Activated CD4-positive, alpha-beta T cell treated with anti-CD3 and anti-CD28 coated beads, Interleukin-2, amount 10 ng/mL, durations not matched to agents 24 days and 14 days (primary cell): ENCODE results near the gene NCAPG2. TPM values are rescaled to one million over a fixed set of nuclear protein-coding genes. Genes with fewer than 3 reads are reported as not detected.

Experiments
- DNase-seq: peaks from one replicate; pipeline ENCODE4 v3.0.0; 2022
- H3K27ac Mint-ChIP-seq: one replicate; pipeline ENCODE4 v1.8.0; 2022; ENCODE audit warnings: mild to moderate bottlenecking, mixed read lengths
- H3K27me3 Mint-ChIP-seq: one replicate; pipeline ENCODE4 v1.8.0; 2022; ENCODE audit warnings: mixed read lengths
- H3K36me3 Mint-ChIP-seq: one replicate; pipeline ENCODE4 v1.8.0; 2022; ENCODE audit warnings: low read depth, mild to moderate bottlenecking, mixed read lengths
- H3K4me1 Mint-ChIP-seq: one replicate; pipeline ENCODE4 v1.8.0; 2021; ENCODE audit warnings: mixed read lengths
- H3K4me3 Mint-ChIP-seq: one replicate; pipeline ENCODE4 v1.8.0; 2022; ENCODE audit warnings: mild to moderate bottlenecking, moderate library complexity, mixed read lengths
- H3K9me3 Mint-ChIP-seq: one replicate; pipeline ENCODE4 v1.8.0; 2021; ENCODE audit warnings: mixed read lengths
- intact Hi-C: fragments of 100-400 bp; cut with micrococcal nuclease; formaldehyde crosslinking; loops from one replicate; pipeline ENCODE4 v1.15.1; 2023
- total RNA-seq: library from RNA; stranded (reverse); gene quantifications from 2 replicates; pipeline ENCODE4 v1.2.3, GENCODE V29; 2022

The NCAPG2 gene
- total RNA-seq, 1 donor from 2014 or later, result 96.3 TPM

DNA sequence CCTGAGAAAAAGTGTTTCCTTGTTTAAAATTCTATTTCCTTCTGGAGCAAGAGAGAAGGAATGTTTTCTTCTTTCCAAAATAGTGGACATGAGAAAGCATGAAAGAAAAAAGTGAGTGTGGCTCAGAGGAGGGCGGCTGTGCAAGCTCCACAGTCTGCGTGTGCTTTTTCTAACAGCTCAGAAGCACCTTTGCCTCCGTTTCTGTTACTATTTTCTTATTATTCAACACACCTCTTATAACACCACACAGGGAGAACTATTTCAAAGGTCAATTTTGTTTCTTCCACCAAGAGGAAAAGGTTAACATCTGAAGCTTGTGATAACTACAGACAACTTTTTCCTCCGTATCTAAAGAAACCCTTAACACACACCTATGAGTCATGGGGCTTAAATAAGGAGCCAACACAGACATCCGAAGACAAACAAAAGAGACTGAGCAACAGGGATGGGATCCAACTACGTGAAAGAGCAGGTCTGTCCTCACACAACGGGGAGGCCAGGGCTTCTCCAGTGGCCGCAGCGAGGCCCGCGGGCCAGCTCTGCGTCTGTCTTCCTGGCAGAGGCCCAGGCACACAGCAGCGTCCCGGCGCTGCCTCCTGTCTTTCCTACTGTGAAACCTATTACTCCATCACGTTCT, 36.2 kb upstream of the NCAPG2 start:
- Mint-ChIP-seq H3K4me3 (no peak overlapping the region), H3K4me1 (no peaks in the 10 kb centered on the region), H3K36me3 (peaks cover 71% of the 10 kb centered on the region), H3K9me3 (no peaks in the 10 kb centered on the region), H3K27me3 (no peaks in the 10 kb centered on the region), H3K27ac (no peak overlapping the region)
- intact Hi-C loops, result no loop called here
- peak; percentile 47 for DNase-seq

DNA sequence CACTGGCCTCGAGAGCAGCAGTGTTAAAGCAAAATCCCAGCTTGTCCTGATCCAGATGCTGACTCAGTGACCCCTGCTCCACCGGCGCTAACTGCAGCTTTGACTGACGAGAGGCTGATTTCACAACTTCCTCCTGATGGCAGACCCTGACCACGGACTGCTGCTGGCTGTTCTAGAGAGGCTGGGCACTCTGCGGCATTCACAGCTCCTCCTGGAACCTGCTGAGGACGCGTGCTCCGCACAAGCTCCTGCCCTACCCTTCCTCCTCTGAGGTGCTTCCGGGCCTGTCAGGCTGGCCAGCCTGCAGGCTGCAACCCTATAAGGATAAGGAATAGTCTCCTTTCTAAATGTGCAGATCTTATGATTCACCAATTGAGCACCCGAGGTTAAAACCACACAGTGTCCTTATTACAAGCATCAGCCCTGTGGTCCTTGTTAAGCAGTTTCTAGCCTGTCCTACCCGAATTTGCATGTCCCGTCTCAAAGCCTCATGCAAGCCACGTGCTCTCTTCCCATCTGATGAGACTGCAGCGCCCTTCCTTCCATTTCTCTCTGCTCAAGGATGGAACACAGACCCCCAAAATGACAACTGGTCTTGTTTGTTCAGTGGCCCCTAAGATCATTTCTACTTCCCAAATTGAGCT, 35.5 kb upstream of the NCAPG2 start:
- H3K36me3 Mint-ChIP-seq, result peaks cover 70% of the 10 kb centered on the region
- no peak overlapping the region for H3K4me3 Mint-ChIP-seq
- peak; percentile 51 for DNase-seq
- no peaks in the 10 kb centered on the region for H3K9me3 Mint-ChIP-seq
- intact Hi-C loops, result no loop called here
- no peaks in the 10 kb centered on the region for H3K4me1 Mint-ChIP-seq
- no peaks in the 10 kb centered on the region for H3K27me3 Mint-ChIP-seq
- H3K27ac Mint-ChIP-seq, result no peak overlapping the region

GRCh38 chr7:158738841-158739240, 34.2 kb upstream of the NCAPG2 start:
- peak; percentile 48 for DNase-seq
- intact Hi-C loops, result no loop called here
- H3K36me3 Mint-ChIP-seq, result peaks cover 73% of the 10 kb centered on the region
- peaks cover 3% of the 10 kb centered on the region for H3K4me1 Mint-ChIP-seq
- no peaks in the 10 kb centered on the region for H3K27me3 Mint-ChIP-seq
- H3K27ac Mint-ChIP-seq, result no peak overlapping the region
- no peaks in the 10 kb centered on the region for H3K9me3 Mint-ChIP-seq
- no peak overlapping the region for H3K4me3 Mint-ChIP-seq

DNA sequence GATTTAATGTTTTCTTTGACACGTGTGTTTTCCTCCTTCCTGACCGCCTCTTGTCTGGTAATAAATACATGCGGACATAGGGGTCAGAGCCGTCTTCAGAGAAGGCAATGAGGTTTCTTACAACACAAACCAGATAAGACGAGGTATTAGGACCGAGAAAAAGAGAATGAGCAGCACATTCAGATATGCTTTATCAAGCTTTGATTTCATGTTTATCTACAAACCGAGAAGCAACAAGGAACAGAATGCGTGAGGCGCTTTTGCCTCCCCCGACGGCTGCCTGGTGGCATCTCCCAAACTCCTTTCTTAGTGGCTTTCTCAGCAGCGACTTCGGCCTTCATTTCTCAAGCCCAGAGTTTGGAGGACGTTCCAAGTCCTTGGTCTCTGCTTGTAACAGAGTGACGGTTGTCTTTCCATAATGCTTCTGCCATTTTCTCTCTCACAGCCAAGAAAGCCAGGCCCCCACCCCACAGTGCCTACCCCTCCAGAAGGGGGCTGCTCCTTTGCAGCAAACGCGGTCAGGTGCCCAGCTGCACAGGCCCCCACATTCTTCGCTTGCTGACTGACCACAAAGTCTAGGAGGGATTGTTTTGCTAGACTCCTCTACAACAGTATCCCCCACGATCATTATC, 32.6 kb upstream of the NCAPG2 start:
- Mint-ChIP-seq H3K27me3 (no peaks in the 10 kb centered on the region), H3K4me3 (no peak overlapping the region), H3K4me1 (peaks cover 3% of the 10 kb centered on the region), H3K9me3 (no peaks in the 10 kb centered on the region), H3K36me3 (peaks cover 65% of the 10 kb centered on the region), H3K27ac (no peak overlapping the region)
- intact Hi-C loops, result no loop called here
- peak; percentile 47 for DNase-seq

GRCh38 chr7:158735935-158736334, 31.3 kb upstream of the NCAPG2 start:
- peak; percentile 53 for DNase-seq
- H3K9me3 Mint-ChIP-seq, result no peaks in the 10 kb centered on the region
- H3K36me3 Mint-ChIP-seq, result peaks cover 61% of the 10 kb centered on the region
- no peak overlapping the region for H3K4me3 Mint-ChIP-seq
- intact Hi-C loops, result no loop called here
- H3K27me3 Mint-ChIP-seq, result no peaks in the 10 kb centered on the region
- H3K4me1 Mint-ChIP-seq, result peaks cover 3% of the 10 kb centered on the region
- H3K27ac Mint-ChIP-seq, result no peak overlapping the region

- Mint-ChIP-seq H3K4me1 (peaks cover 9% of the 10 kb centered on the region), H3K27ac (peak overlapping the region; percentile 29), H3K4me3 (no peak overlapping the region), H3K36me3 (peaks cover 61% of the 10 kb centered on the region), H3K9me3 (no peaks in the 10 kb centered on the region), H3K27me3 (no peaks in the 10 kb centered on the region)
- DNase-seq, result peak; percentile 18
- intact Hi-C loops, result no loop called here
Measured at GRCh38 chr7:158734861-158735260, 30.3 kb upstream of the NCAPG2 start.

DNA sequence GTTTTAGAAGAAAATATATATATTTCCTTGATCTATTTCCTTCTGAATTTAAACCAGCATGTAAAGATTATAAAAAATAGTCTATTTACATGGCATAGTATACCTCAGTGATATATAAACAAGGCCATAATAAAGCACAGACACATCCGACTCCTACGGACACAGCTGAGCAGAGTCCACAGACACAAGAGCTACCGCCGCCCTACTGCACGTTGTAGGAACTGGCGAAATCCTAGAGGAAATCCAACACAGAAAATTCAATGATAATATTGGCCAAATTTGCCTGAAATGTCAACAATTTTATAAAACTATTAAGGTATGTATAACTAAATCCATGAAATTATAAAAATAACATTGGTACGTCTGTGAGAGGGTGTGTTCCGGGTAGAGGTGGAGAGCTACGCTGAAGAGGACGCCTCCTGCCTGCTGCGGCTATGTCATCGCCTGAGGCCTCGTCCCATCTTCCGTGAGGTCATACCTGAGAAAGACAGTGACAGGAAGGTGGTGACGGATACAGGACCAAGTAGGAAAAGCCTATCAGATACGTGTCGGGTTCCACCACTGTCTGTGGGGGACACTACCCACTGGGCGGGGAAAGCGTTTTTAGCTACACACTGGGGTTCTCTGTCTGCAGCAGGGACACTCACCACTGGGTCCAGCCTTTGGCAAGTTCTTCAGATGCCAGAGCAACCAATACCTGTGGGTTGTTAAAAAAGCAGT, 29.3 kb upstream of the NCAPG2 start:
- no peak overlapping the region for H3K4me3 Mint-ChIP-seq
- H3K9me3 Mint-ChIP-seq, result no peaks in the 10 kb centered on the region
- H3K27me3 Mint-ChIP-seq, result no peaks in the 10 kb centered on the region
- intact Hi-C loops, result no loop called here
- H3K27ac Mint-ChIP-seq, result no peak overlapping the region
- peaks cover 61% of the 10 kb centered on the region for H3K36me3 Mint-ChIP-seq
- DNase-seq, result peak; percentile 51
- H3K4me1 Mint-ChIP-seq, result peaks cover 9% of the 10 kb centered on the region

DNA sequence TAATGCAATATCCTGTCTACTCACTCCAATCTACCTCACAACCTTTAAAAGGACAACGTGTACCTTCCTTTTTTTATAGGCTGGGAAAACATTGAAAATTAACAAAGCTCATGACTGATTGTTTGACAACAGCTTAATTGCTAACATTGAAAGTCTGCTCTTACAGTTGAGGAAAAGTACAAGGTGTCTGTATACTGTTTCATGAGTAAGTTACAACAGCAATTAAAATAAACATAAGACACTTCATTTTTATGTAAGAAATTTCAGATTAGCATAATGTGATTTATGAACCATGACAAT, 28.6 kb upstream of the NCAPG2 start:
- Mint-ChIP-seq H3K9me3 (no peaks in the 10 kb centered on the region), H3K27me3 (no peaks in the 10 kb centered on the region), H3K36me3 (peaks cover 56% of the 10 kb centered on the region), H3K4me3 (no peak overlapping the region), H3K4me1 (peaks cover 9% of the 10 kb centered on the region), H3K27ac (no peak overlapping the region)
- intact Hi-C loops, result no loop called here
- no peak for DNase-seq

DNA sequence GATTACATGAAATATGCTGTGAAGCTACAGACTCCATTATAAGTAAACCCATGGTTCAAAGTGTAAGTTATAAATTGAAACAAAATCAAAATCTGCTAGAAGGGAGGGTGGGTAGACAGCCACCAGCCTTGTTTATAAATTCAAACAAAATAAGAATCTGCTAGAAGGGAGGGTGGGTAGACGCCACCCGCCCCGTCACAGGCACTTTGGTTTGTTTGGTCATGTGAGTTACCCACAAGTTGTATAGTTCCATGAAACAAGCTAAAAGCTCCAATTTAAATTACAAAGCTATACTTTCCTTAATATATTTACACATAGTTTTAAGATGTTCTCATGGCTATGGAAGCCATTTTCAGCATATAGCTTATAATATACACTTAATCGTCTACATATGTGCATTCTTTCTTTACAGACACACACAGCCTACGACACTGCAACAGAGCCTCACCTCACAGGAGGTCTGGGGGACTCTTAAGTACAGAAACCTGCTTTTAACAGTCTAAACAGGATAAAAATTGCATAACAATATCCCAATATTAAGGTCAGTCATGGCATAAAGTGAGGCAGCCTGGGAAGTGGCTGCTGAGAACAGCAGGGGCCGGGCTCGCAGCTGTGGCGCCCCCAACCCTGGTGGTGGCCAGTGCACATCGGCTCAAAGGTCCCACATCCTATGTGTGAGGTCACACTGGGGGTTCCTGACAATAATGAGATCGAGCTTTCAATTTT, 28.1 kb upstream of the NCAPG2 start:
- Mint-ChIP-seq H3K27ac (no peak overlapping the region), H3K9me3 (no peaks in the 10 kb centered on the region), H3K27me3 (no peaks in the 10 kb centered on the region), H3K4me1 (peaks cover 9% of the 10 kb centered on the region), H3K36me3 (peaks cover 52% of the 10 kb centered on the region), H3K4me3 (no peak overlapping the region)
- intact Hi-C loops, result no loop called here
- DNase-seq, result peak; percentile 39

DNA sequence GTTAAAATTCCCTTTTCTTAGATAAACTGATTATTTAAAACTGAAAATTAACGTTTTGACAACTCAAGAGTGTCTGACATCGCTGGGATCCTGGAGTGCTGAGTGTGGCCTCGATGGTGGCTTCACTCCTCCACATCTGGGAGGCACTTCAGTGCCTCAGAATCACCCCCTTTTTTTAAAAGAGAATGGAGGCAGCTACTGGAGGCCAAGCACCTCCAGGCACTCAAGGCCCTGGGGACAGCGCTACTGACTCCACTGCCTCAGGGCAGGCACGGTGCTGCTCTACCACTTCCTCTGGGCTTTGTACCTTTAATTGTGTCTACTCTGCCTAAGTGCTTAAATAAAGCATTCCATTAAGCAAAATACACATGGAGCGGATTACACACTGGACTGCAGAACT, 27.2 kb upstream of the NCAPG2 start:
- Mint-ChIP-seq H3K36me3 (peaks cover 45% of the 10 kb centered on the region), H3K9me3 (no peaks in the 10 kb centered on the region), H3K4me1 (peaks cover 9% of the 10 kb centered on the region), H3K4me3 (no peak overlapping the region), H3K27me3 (no peaks in the 10 kb centered on the region), H3K27ac (no peak overlapping the region)
- peak; percentile 52 for DNase-seq
- intact Hi-C loops, result no loop called here

DNA sequence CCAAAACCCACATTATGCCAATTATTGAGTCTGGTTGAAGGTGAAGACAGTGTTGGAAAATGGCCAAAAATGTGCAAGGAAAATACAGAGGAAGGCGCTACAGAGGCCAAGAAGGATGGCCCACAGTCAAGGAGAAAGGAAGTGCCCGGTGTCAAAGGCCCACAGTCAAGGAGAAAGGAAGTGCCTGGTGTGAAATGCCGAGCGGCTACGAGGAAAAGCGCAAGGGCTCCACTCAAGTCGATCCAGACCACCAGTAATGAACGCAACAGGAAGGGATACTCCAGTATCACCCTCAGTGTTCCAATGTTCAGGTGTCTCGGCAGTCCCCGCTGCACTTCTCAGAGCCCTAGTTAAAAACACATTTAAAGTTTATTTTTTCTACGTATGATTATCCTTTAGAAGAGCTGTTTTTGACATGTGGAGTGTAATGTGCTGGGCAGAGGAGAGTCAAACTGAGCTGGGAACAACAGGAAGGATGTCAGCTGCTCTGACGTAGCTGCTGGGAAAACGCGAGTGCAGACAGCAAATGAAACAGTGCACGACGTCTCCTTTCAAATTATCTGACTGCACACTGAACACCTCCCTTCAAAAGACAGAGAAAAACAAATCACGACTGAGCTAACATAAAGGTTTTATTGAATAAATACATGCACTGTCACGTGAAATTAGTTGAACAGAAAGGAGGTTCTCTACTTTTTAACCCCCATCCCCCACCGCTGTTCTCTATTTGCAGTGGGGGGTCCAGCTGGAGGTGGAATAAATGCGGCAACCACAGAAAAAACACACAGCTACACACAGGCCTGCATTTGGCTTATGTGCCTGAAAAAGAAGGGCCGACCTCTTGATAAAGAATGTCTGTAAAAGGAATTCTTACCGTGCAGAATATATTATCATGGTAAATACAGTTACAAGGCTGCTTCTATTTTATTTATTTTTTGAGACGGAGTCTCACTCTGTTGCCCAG, 26.1 kb upstream of the NCAPG2 start:
- Mint-ChIP-seq H3K27ac (peak overlapping the region; percentile 10), H3K36me3 (peaks cover 40% of the 10 kb centered on the region)

DNA sequence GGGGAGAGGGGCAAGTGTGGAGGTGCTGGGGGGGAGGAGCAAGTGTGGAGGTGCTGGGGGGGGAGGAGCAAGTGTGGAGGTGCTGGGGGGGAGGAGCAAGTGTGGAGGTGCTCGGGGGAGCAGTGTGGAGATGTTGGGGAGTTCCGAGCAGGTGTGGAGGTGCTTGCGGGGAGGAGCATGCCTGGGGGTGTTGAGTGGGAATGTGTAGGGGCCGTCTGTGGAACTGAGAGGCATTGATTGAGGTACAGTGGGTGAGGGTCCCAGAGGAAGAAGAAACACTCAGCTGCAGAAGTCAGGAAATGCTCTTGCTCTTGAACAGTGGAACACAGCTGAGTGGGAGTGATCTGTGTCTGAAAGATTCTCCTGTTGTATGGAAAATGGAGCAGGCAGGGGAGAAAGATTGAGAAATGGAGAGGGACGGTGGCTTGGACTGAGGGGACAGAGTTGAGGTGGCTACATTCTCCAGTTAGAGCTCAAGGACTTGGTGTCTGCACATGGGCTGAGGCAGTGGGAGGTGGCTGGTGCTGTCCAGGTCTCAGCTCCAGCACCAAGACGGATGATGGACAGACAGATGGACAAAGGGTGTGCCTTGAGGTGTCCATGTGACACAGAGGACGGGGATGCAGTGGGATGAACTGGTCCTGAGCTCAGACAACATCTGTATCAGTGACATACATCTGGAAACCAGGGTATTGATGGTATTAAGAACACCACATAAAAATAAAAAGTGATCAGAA, 25.2 kb upstream of the NCAPG2 start:
- peaks cover 7% of the 10 kb centered on the region for H3K4me1 Mint-ChIP-seq
- peak overlapping the region; percentile 67 for H3K27ac Mint-ChIP-seq
- H3K27me3 Mint-ChIP-seq, result no peaks in the 10 kb centered on the region
- no peak overlapping the region for H3K4me3 Mint-ChIP-seq
- intact Hi-C loops, result no loop called here
- DNase-seq, result peak; percentile 50
- H3K36me3 Mint-ChIP-seq, result peaks cover 33% of the 10 kb centered on the region
- no peaks in the 10 kb centered on the region for H3K9me3 Mint-ChIP-seq

More for the DNA sequence above, 26.1 kb upstream of the NCAPG2 start:
- H3K27me3 Mint-ChIP-seq, result no peaks in the 10 kb centered on the region
- DNase-seq, result peak; percentile 48
- intact Hi-C loops, result no loop called here
- no peak overlapping the region for H3K4me3 Mint-ChIP-seq
- peaks cover 9% of the 10 kb centered on the region for H3K4me1 Mint-ChIP-seq
- no peaks in the 10 kb centered on the region for H3K9me3 Mint-ChIP-seq
